NCI-H748 (cell line): ENCODE data around the gene SUPT3H.

Experiments used
- DNase-seq: peaks from one replicate; lab custom pipeline; 2025; ENCODE audit not compliant: unreplicated experiment; lab: John Stamatoyannopoulos, UW

Gene SUPT3H

GRCh38 chr6:45260696-45261095 lies 117.0 kb downstream of the SUPT3H start:
- DNase-seq: no peak

DNA sequence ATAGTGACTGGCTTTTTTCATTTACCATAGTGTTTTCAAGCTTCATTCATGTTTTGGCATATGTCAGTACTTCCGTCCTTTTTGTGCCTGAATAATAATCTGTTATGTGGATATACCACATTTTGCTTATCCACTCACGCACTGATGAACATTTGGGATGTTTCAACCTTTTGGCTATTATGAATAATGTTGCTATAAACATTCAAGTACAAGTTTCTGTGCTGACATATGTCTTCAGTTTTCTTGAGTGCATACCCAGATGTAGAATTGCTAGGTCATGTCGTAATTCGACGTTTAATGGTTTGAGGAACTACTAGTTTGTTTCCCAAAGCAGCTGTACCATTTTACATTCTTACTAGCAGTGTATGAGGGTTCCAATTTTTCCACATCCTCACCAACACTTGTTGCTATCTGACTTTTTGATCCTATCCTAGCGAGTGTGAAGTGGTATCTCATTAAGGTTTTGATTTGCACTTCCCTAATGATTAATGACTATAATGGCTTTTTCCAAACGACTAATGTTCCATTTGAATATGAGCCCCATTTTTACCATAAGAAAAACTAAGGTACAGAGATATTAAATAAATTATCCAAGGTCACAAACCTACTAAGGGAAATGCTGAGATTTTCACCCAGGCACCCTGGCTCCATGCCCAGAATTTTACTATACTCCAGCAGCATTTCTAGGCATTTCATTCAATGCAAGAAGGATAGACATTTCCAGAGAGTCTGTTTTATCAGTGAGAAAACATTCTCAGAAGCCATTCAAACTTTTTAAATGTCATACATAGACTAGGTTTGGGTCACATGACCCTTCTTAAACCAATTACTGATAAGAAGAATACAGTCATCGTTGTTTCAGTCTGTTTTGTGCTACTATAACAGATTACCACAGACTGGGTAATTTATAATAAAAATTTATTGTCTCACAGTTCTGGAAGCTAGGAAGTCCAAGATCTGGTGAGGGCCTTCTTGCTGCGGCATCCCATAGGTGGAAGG lies 120.7 kb downstream of the SUPT3H start:
- no peak for DNase-seq

DNA sequence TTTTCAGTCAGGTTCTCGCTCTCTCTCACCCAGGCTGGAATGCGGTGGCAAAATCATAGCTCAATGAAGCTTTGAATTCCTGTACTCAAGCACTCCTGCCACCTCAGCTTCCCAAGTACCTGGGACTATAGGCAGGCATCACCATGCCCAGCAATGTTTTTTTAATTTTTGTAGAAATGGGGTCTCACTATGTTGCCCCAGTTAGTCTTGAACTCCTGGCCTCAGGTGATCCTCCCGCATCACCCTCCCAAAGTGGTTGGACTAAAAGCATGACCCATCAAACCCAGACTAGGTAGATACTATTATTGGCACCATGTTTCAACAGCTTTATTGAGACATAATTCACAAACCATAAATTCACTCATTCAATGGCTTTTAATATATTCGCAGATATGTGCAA lies 122.3 kb downstream of the SUPT3H start:
- DNase-seq: no peak

DNA sequence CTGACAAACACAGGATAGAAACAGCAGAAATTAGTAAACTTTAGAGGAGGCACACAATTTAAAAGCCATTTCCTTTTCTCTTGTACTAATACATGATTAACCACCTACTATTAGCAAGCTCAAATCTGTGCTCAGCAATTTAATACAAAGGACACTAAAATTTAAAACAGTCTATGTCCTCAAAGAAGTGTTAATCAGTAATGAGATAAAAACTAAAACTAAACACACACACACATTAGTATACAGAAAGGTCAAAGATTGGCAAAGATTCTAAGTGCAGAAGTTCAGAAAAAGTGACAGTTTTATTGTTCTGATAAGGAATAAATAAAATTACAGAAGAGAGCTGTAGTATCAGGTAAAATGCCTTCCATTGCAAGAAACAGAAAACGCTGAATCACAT lies 123.5 kb downstream of the SUPT3H start:
- no peak for DNase-seq

GRCh38 chr6:45253453-45253852 lies 124.3 kb downstream of the SUPT3H start:
- no peak for DNase-seq

GRCh38 chr6:45231660-45232059 lies 146.1 kb downstream of the SUPT3H start:
- DNase-seq: no peak

DNA sequence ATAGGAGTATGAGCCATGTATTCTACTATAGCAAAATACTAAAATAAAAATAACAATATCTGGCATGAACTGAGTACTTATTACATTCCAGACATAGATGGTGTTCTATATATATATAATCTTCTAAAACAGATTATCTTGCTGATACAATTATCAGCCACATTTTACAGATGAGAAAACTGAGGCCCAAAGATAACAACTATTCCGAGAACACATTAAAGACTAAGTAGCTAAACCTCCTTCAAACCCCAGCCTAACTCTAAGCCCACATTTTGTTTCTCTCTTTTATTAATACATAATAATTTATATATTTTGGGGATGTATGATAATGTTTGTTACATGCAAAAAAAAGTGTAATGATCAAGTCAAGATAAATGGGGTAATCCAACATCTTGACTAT lies 148.3 kb downstream of the SUPT3H start:
- no peak for DNase-seq

GRCh38 chr6:45226081-45226480 lies 151.7 kb downstream of the SUPT3H start:
- DNase-seq: no peak

DNA sequence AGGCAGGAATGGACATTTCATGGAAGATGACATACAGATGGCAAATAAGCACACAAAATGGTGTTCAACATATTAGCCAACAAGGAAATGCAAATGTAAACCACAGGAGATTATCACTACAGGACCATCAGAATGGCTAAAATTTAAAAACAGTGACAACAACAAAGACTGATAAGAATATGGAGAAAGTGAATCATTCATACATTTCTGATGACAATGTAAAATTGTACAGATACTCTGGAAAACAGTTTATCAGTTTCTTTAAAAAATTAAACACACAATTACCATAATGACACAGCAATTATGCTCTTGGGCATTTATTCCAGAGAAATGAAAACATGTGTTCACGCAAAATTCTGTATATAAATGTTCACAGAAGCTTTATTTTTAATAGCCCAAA lies 155.4 kb downstream of the SUPT3H start:
- DNase-seq: no peak

- DNase-seq: no peak
These were observed 162.0 kb downstream of the SUPT3H start for GRCh38 chr6:45215759-45216158.

GRCh38 chr6:45212976-45213375 lies 164.8 kb downstream of the SUPT3H start:
- DNase-seq: no peak

DNA sequence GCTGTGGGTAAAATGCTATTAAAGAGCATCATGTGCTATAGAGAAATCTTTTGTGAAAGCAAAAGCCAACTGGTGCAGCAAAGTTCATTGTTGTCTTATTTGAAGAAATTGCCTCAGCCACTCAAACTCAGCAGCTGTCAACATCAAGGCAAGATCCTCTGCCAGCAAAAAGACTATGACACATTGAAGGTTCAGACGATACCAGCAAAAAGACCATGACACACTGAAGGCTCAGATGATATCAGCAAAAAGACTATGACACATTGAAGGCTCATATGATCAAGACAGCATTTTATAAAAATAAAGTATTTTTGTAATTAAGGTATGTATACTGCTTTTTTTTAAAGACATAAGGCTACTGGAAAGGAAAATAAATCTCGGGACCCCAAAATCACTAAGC lies 168.0 kb downstream of the SUPT3H start:
- no peak for DNase-seq

GRCh38 chr6:45206793-45207492 lies 170.8 kb downstream of the SUPT3H start:
- DNase-seq: no peak

- no peak for DNase-seq
These were observed 176.2 kb downstream of the SUPT3H start for GRCh38 chr6:45201484-45201883.

- no peak for DNase-seq
These were observed 177.2 kb downstream of the SUPT3H start for GRCh38 chr6:45200510-45200909.

DNA sequence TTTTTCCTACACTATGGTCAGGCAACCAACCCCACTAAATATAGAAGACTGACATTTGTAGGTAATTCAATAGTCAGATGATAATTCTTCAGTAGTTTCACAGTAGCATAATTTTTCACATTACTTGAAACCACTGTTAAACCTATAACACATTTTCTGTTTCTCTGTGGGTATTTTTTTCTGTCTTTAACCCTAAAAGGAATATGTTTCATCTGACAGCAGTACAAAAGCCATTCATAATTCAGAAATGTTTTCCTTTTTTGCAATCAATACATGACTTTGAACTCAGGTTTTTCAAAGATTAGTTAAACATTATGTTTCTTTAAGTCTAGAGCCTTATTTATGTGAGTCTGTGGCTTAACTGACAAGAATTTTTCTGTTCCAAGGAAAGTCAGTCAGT lies 178.2 kb downstream of the SUPT3H start:
- no peak for DNase-seq

GRCh38 chr6:45196121-45196520 lies 181.6 kb downstream of the SUPT3H start:
- DNase-seq: no peak

GRCh38 chr6:45195137-45195536 lies 182.6 kb downstream of the SUPT3H start:
- no peak for DNase-seq

DNA sequence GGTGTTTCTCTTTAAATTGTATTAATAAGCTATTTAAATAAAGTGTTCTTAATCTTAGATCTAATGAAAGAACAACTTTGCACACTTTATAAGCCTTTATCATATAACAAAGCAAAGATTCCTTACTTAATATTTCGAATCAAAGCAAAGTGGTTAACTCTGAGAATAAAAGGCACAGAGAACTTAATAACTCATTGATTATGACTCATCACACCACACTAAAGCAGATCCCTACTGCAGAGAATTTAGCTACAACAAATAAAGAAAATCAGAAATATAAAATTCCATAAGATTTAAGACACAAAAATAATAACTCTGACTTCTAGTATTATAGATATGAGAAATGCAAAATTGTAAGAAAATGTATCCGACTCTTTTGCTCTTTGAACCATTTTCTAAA lies 185.2 kb downstream of the SUPT3H start:
- no peak for DNase-seq

DNA sequence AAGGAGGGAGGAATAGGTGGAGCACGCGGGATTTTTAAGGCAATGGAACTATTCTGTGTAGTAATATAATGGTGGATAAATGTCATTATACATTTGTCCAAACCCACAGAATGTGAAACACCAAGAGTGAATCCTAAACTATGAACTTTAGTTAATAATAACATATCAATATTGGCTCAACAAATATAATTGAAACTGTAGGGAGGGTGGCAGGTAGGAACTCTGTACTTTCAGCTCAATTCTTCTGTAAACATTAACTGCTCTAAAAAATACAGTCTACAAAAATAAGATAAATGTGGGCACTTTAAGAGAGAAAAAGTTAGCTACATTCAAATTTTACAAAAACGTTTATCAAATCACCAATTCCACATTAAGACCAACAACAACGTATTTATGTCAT lies 186.3 kb downstream of the SUPT3H start:
- DNase-seq: no peak

GRCh38 chr6:45187836-45188235 lies 189.9 kb downstream of the SUPT3H start:
- DNase-seq: no peak
